Gastrocnemius medialis (tissue), 4 donors: ENCODE measurements around the gene CEP112. TPM values are rescaled to one million over a fixed set of nuclear protein-coding genes. Genes with fewer than 3 reads are reported as not detected.

Source experiments
- ATAC-seq, 2 donors: fragments of 150-250 bp; one replicate each; pipeline ENCODE4 v1.9.1; 2016
- DNase-seq, 2 donors: peaks; one replicate each; pipeline ENCODE4 v3.0.0-alpha.2; 2019
- H3K27ac ChIP-seq, 4 donors: fragments of 200-600 bp; sonication (generic); 1 replicate in 1 of 4; 2 replicates in 3 of 4; pipeline ENCODE4 v1.5.1; 2016 to 2018; ENCODE audit warnings: mild to moderate bottlenecking in 2 of 4, moderate library complexity in 1 of 4
- H3K27me3 ChIP-seq, 3 donors: fragments of 200-600 bp; sonication (generic) in 2 of 3; 1 replicate in 1 of 3; 2 replicates in 2 of 3; pipeline versions ENCODE4 v1.5.1 to v1.6.0; 2016 to 2019; ENCODE audit warnings: mild to moderate bottlenecking in 1 of 3, moderate library complexity in 1 of 3
- H3K36me3 ChIP-seq, 2 donors: fragments of 200-600 bp; sonication (generic) in 1 of 2; one replicate each; pipeline ENCODE4 v1.5.1; 2017 to 2018
- H3K4me1 ChIP-seq, 2 donors: fragments of 200-600 bp; sonication (generic) in 1 of 2; one replicate each; pipeline ENCODE4 v1.5.1; 2016 to 2017; ENCODE audit warnings: mild to moderate bottlenecking in 2 of 2
- H3K4me3 ChIP-seq, 4 donors: fragments of 200-600 bp; sonication (generic) in 3 of 4; 1 replicate in 1 of 4; 2 replicates in 3 of 4; pipeline ENCODE4 v1.5.1; 2016 to 2019; ENCODE audit warnings: mild to moderate bottlenecking in 2 of 4
- H3K9me3 ChIP-seq, 3 donors: fragments of 200-600 bp; sonication (generic) in 2 of 3; 1 replicate in 1 of 3; 2 replicates in 2 of 3; pipeline ENCODE4 v1.5.1; 2016 to 2019
- CTCF ChIP-seq, 5 experiments: fragments of 450-650 bp in 3 of 5; fragments of 200-600 bp in 2 of 5; sonication (generic) in 2 of 5; IDR thresholded peaks in 4 of 5; conservative IDR thresholded peaks in 1 of 5; 1 replicate in 4 of 5; 2 replicates in 1 of 5; pipeline ENCODE4 v1.5.1; 2016 to 2019; ENCODE audit warnings: antibody characterized with exemption in 5 of 5, mild to moderate bottlenecking in 3 of 5, moderate library complexity in 3 of 5
- POLR2A ChIP-seq, 2 donors: fragments of 450-650 bp; IDR thresholded peaks; one replicate each; pipeline ENCODE4 v1.6.1; 2017; ENCODE audit warnings: antibody characterized with exemption in 2 of 2, mild to moderate bottlenecking in 2 of 2, moderate library complexity in 2 of 2
- in situ Hi-C, 4 donors: fragments of 200-750 bp; cut with MboI; loops; one replicate each; pipeline versions ENCODE4 v1.15.0 to v1.8.0; 2017; ENCODE audit warnings: low sequenced_read_pairs in 4 of 4
- intact Hi-C: fragments of 100-400 bp; cut with DNase I; formaldehyde crosslinking; loops from one replicate; pipeline ENCODE4 v1.15.1; 2023; ENCODE audit warnings: low total_unique reads
- total RNA-seq, 4 donors: library from RNA; depleted of rRNA; stranded (reverse); fragments of >200 nt; gene quantifications; one replicate each; pipeline versions ENCODE4 v1.1.0 to v1.2.3, GENCODE V29; 2016

Gene CEP112
- total RNA-seq, 4 donors from 2014 or later: 6.1 to 8.7 (median 7.1) TPM

GRCh38 chr17:65670667-65671371 lies 521.1 kb downstream of the CEP112 start:
- Histone ChIP-seq H3K4me3 (no peak overlapping the region), H3K27ac (no peak overlapping the region), H3K9me3 (no peaks in the 10 kb centered on the region), H3K27me3 (no peaks in the 10 kb centered on the region), H3K4me1 (no peaks in the 10 kb centered on the region), H3K36me3 (no peaks in the 10 kb centered on the region)
- in situ Hi-C loops: no loop called here
- DNase-seq (no peak), ATAC-seq (no peak)
- intact Hi-C loops: loop anchor here (1.0 kb wide), 1 partner anchor 41 kb away; no protein-coding TSS in a partner anchor
- TF ChIP-seq CTCF (IDR thresholded peaks at IDR 0.05 in 4 of 5, conservative IDR thresholded peaks at IDR 0.05 in 1 of 5) (no peak), POLR2A (IDR thresholded peaks at IDR 0.05) (no peak)

GRCh38 chr17:65668211-65668610 lies 523.7 kb downstream of the CEP112 start:
- TF ChIP-seq POLR2A (IDR thresholded peaks at IDR 0.05): no peak
- Histone ChIP-seq H3K4me3 (no peak overlapping the region), H3K27ac (no peak overlapping the region), H3K9me3 (no peaks in the 10 kb centered on the region), H3K36me3 (no peaks in the 10 kb centered on the region), H3K27me3 (no peaks in the 10 kb centered on the region), H3K4me1 (no peaks in the 10 kb centered on the region)
- DNase-seq (no peak), ATAC-seq (no peak)
- in situ Hi-C loops: no loop called here
- intact Hi-C loops: no loop called here

DNA sequence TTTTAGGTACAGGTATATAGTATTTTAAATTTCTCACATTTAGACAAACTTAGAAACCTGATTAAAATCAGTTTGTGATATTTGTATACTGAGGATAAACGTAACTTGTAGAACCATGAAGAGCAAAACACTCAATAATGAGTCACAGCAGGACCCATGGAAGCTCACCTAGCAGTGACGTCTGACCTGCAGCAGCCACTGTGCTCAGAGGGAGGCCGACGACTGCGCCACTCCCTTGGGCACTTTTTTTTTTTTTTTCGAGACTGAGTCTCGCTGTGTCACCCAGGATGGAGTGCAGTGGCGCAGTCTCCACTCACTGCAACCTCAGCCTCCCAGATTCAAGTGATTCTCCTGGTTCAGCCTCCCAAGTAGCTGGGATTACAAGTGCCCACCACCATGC lies 524.3 kb downstream of the CEP112 start:
- DNase-seq: no peak
- Histone ChIP-seq H3K4me3 (no peak overlapping the region), H3K4me1 (no peaks in the 10 kb centered on the region), H3K9me3 (no peaks in the 10 kb centered on the region), H3K36me3 (no peaks in the 10 kb centered on the region), H3K27me3 (no peaks in the 10 kb centered on the region), H3K27ac (no peak overlapping the region)
- ATAC-seq: no peak
- in situ Hi-C loops: no loop called here
- TF ChIP-seq CTCF (IDR thresholded peaks at IDR 0.05 in 4 of 5, conservative IDR thresholded peaks at IDR 0.05 in 1 of 5): no peak
- TF ChIP-seq POLR2A (IDR thresholded peaks at IDR 0.05): no peak
- intact Hi-C loops: no loop called here

GRCh38 chr17:65666876-65667321 lies 525.0 kb downstream of the CEP112 start:
- DNase-seq: no peak
- intact Hi-C loops: no loop called here
- no peaks in the 10 kb centered on the region for H3K9me3 ChIP-seq
- no peaks in the 10 kb centered on the region for H3K36me3 ChIP-seq
- no peak overlapping the region for H3K27ac ChIP-seq
- no peaks in the 10 kb centered on the region for H3K27me3 ChIP-seq
- no peak for ATAC-seq
- TF ChIP-seq POLR2A (IDR thresholded peaks at IDR 0.05): no peak
- H3K4me3 ChIP-seq: no peak overlapping the region
- H3K4me1 ChIP-seq: no peaks in the 10 kb centered on the region
- in situ Hi-C loops: no loop called here

DNA sequence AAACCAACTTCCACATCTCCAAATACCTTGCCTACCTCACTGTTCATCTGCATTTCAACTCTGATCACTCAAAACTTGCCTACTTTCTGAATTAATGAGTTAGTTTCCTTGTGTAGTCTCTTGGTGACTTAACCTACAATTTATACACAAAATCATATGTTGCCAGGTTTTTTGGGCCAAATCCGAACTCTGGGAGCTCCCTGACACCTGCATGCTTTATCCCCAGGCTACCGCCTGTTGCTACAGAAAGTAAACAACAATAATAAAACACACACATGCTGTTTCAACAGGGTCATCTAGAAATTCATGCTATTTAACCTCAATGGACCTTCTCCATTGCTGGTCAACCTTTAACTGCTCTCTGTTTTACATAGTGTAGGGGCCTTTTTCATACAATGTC lies 526.0 kb downstream of the CEP112 start:
- Histone ChIP-seq H3K4me1 (no peaks in the 10 kb centered on the region), H3K27me3 (no peaks in the 10 kb centered on the region), H3K4me3 (no peak overlapping the region), H3K27ac (no peak overlapping the region), H3K36me3 (no peaks in the 10 kb centered on the region), H3K9me3 (no peaks in the 10 kb centered on the region)
- TF ChIP-seq CTCF (IDR thresholded peaks at IDR 0.05 in 4 of 5, conservative IDR thresholded peaks at IDR 0.05 in 1 of 5): no peak
- TF ChIP-seq POLR2A (IDR thresholded peaks at IDR 0.05): no peak
- intact Hi-C loops (no loop called here), in situ Hi-C loops (no loop called here)
- ATAC-seq (no peak), DNase-seq (no peak)

DNA sequence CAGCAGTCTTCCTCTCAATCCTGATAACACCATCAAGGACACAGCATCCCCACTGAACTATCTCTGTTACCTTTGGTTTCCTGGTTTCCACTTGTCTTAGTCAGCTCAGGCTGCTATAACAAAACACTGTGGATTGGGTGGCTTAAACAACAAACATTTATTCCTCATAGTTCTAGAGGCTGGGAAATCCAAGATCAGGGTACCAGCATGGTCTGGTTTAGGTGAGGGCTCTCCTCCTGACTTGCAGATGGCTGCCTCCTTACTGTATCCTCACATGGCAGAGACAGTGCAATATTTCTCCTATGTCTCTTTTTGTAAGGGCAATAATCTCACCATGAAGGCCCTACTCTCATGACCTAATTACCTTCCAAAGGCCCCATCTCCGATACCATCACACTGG lies 527.2 kb downstream of the CEP112 start:
- Histone ChIP-seq H3K27ac (no peak overlapping the region), H3K4me3 (no peak overlapping the region), H3K9me3 (no peaks in the 10 kb centered on the region), H3K4me1 (no peaks in the 10 kb centered on the region), H3K36me3 (no peaks in the 10 kb centered on the region), H3K27me3 (no peaks in the 10 kb centered on the region)
- in situ Hi-C loops: no loop called here
- intact Hi-C loops: no loop called here
- ATAC-seq: no peak
- TF ChIP-seq POLR2A (IDR thresholded peaks at IDR 0.05): no peak
- no peak for TF ChIP-seq CTCF (IDR thresholded peaks at IDR 0.05 in 4 of 5, conservative IDR thresholded peaks at IDR 0.05 in 1 of 5)
- DNase-seq: no peak
